GM12892 (cell line): ENCODE data around the gene COQ8B.
"Not testable (repeated sequence)": the region's sequence is repeated elsewhere in the genome, so short reads cannot be mapped to it uniquely, and the experiment has no call there.

Experiments
- POLR2A ChIP-seq: IDR thresholded peaks from 2 replicates; pipeline ENCODE4 v1.6.1; 2011; ENCODE audit warnings: low read depth, low read length, control low read depth
- POLR2AphosphoS5 ChIP-seq: IDR thresholded peaks from 2 replicates; pipeline ENCODE4 v1.6.1; 2011; ENCODE audit warnings: low read depth, low read length, control low read depth
- TAF1 ChIP-seq: IDR thresholded peaks from 2 replicates; pipeline ENCODE4 v1.6.1; 2011; ENCODE audit warnings: low read depth, mild to moderate bottlenecking, control low read depth, low read length, borderline replicate concordance

DNA sequence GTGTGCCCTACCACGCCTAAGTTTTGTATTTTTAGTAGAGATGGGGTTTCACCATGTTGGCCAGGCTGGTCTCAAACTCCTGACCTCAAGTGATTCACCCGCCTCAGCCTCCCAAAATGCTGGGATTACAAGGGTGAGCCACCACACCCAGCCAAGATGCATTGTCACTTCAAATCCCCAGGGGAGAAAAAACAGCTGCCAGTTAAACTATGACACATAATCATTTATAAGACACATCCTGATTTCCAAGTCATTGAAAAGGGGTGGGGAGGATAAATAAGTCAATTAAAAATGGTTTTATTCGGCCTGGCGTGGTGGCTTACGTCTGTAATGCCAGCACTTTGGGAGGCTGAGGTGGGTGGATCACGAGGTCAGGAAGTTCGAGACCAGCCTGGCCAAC, 61.0 kb downstream of the COQ8B start:
- not testable (repeated sequence) for TF ChIP-seq POLR2AphosphoS5, TAF1, POLR2A
